Measurements from ENCODE around the gene PADI4. TPM values are rescaled to one million over a fixed set of nuclear protein-coding genes. Genes with fewer than 3 reads are reported as not detected.

PADI4 gene
- total RNA-seq (0.18 TPM), polyA plus RNA-seq (ENCODE audit: insufficient read depth in 1 of 8, insufficient read length in 8 of 8, low replicate concordance in 1 of 8) (1 to 10 TPM in 3 of 8 donors, under 1 TPM in 5; 0.45 to 1.7 (median 1.00) TPM)
- long read RNA-seq, donor 1: 0 reads
- long read RNA-seq, donor 2: 0 reads
- long read RNA-seq, donor 3: 0 reads
- long read RNA-seq, donor 4: 0 reads
- long read RNA-seq, donor 5: 0 reads
- long read RNA-seq, donor 6: 0 reads
- long read RNA-seq, donor 7: 0 reads
- long read RNA-seq, donor 8: 0 reads
- long read RNA-seq, donor 9: 0 reads
- long read RNA-seq, donor 10: 0 reads
- long read RNA-seq, donor 11: 0 reads

GRCh38 chr1:17307946-17308345 lies at the start of gene PADI4:
TSS of gene PADI4 (plus strand) at chr1:17308197. CDS start at chr1:17308223, 26 bp downstream.
- H3K36me3 ChIP-seq (ENCODE audit: control insufficient read depth, insufficient read depth, low read length): no peaks in the 10 kb centered on the region
- no peaks in the 10 kb centered on the region for H3K9me3 ChIP-seq (replicated peaks; ENCODE audit: control insufficient read depth, low read depth, low read length)
- no peak for DNase-seq
- H3K4me1 ChIP-seq (ENCODE audit: control insufficient read depth, insufficient read depth, low read length): no peaks in the 10 kb centered on the region
- H3K27ac ChIP-seq (ENCODE audit: low read length): no peak within 1 kb of the TSS
- WGBS (ENCODE audit: insufficient coverage): 61% methylated on average over 7 of the region's 8 CpGs
- H3K4me3 ChIP-seq (ENCODE audit: low read length): no peak within 1 kb of the TSS
- peaks cover 9% of the 10 kb centered on the region for H3K27me3 ChIP-seq (ENCODE audit: control insufficient read depth, insufficient read depth, low read length)

DNA sequence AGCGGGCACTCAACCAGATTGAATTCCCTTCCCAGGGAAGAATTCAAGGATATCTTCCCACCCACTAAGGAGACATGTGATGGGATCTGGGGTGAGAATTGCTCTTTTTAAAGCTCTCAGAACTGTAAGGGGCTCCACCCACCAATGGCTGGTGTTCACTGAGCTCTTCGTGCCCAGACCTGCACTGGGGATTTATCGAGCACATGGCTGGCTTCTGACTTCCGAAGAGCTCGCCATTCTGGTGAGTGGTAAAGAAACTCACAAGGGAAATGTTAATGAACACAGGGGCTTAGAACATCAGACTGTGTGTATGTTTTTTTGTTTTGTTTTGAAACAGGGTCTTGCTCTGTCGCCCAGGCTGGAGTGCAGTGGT lies 49.3 kb upstream of the PADI4 start:
- 62% methylated on average over 5 of the region's 6 CpGs for WGBS (ENCODE audit: insufficient coverage)
- Histone ChIP-seq H3K9me3 (replicated peaks; ENCODE audit: control insufficient read depth, low read depth, low read length) (no peaks in the 10 kb centered on the region), H3K36me3 (ENCODE audit: control insufficient read depth, insufficient read depth, low read length) (no peaks in the 10 kb centered on the region), H3K4me3 (ENCODE audit: low read length) (no peak overlapping the region), H3K27ac (ENCODE audit: low read length) (no peak overlapping the region), H3K27me3 (ENCODE audit: control insufficient read depth, insufficient read depth, low read length) (peaks cover 7% of the 10 kb centered on the region), H3K4me1 (ENCODE audit: control insufficient read depth, insufficient read depth, low read length) (no peaks in the 10 kb centered on the region)
- DNase-seq: no peak

- no peak for DNase-seq
- Histone ChIP-seq H3K27me3 (ENCODE audit: control insufficient read depth, insufficient read depth, low read length) (peaks cover 7% of the 10 kb centered on the region), H3K4me3 (ENCODE audit: low read length) (no peak overlapping the region), H3K9me3 (replicated peaks; ENCODE audit: control insufficient read depth, low read depth, low read length) (no peaks in the 10 kb centered on the region), H3K4me1 (ENCODE audit: control insufficient read depth, insufficient read depth, low read length) (no peaks in the 10 kb centered on the region), H3K27ac (ENCODE audit: low read length) (no peak overlapping the region), H3K36me3 (ENCODE audit: control insufficient read depth, insufficient read depth, low read length) (no peaks in the 10 kb centered on the region)
- WGBS (ENCODE audit: insufficient coverage): 72% methylated on average over 20 of the region's 24 CpGs
Measured at GRCh38 chr1:17259233-17259873, 48.6 kb upstream of the PADI4 start.

GRCh38 chr1:17260264-17260663 lies 47.7 kb upstream of the PADI4 start:
- DNase-seq: no peak
- 65% methylated on average over 6 of the region's 7 CpGs for whole genome bisulfite sequencing (ENCODE audit: insufficient coverage)
- Histone ChIP-seq H3K4me3 (ENCODE audit: low read length) (no peak overlapping the region), H3K36me3 (ENCODE audit: control insufficient read depth, insufficient read depth, low read length) (no peaks in the 10 kb centered on the region), H3K27me3 (ENCODE audit: control insufficient read depth, insufficient read depth, low read length) (peaks cover 7% of the 10 kb centered on the region), H3K27ac (ENCODE audit: low read length) (no peak overlapping the region), H3K9me3 (replicated peaks; ENCODE audit: control insufficient read depth, low read depth, low read length) (no peaks in the 10 kb centered on the region), H3K4me1 (ENCODE audit: control insufficient read depth, insufficient read depth, low read length) (no peaks in the 10 kb centered on the region)

DNA sequence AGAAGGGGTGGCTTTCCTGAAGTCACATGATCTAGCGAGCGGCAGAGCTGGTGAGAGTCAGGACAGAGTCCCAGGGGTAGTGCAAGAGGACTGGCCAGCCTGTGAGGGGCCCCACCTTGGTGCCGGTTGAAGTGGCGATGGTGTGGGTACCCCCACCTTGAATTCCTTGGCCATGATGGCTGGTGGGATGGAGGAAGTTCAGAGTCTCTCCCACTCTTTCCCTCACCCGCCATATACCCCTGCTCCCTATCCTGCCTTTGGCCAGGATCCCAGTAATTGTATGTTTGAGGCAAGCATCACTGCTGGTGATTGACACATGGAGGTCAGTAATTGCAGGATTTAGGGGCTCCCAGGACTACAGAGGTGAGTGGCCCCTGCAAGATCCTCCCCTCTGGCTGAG lies 47.3 kb upstream of the PADI4 start:
- Histone ChIP-seq H3K36me3 (ENCODE audit: control insufficient read depth, insufficient read depth, low read length) (no peaks in the 10 kb centered on the region), H3K27ac (ENCODE audit: low read length) (no peak overlapping the region), H3K4me1 (ENCODE audit: control insufficient read depth, insufficient read depth, low read length) (no peaks in the 10 kb centered on the region), H3K27me3 (ENCODE audit: control insufficient read depth, insufficient read depth, low read length) (peaks cover 7% of the 10 kb centered on the region), H3K9me3 (replicated peaks; ENCODE audit: control insufficient read depth, low read depth, low read length) (no peaks in the 10 kb centered on the region), H3K4me3 (ENCODE audit: low read length) (no peak overlapping the region)
- 68% methylated on average over 2 of the region's 5 CpGs for WGBS (ENCODE audit: insufficient coverage)
- DNase-seq: no peak

DNA sequence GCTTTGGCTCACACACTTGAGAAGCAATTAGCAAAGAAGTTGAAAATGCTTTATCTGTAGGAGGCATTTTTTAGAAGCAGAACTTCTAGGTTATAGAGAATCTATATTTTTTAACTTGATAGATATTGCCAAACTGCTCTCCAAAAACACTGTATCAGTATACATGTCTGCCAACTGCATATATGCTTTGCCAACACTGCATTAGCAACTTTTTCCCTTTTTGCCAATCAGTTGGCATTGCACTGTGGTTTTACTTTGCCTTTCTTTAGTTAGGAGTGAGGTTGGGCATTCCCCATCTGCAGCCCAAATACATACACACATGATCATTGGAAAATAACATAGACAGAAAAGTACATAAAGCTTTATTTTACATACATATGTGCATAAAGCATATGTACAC lies 44.1 kb upstream of the PADI4 start:
- Histone ChIP-seq H3K9me3 (replicated peaks; ENCODE audit: control insufficient read depth, low read depth, low read length) (no peaks in the 10 kb centered on the region), H3K36me3 (ENCODE audit: control insufficient read depth, insufficient read depth, low read length) (no peaks in the 10 kb centered on the region), H3K4me1 (ENCODE audit: control insufficient read depth, insufficient read depth, low read length) (no peaks in the 10 kb centered on the region), H3K27ac (ENCODE audit: low read length) (no peak overlapping the region), H3K27me3 (ENCODE audit: control insufficient read depth, insufficient read depth, low read length) (peaks cover 4% of the 10 kb centered on the region), H3K4me3 (ENCODE audit: low read length) (no peak overlapping the region)
- DNase-seq: no peak

DNA sequence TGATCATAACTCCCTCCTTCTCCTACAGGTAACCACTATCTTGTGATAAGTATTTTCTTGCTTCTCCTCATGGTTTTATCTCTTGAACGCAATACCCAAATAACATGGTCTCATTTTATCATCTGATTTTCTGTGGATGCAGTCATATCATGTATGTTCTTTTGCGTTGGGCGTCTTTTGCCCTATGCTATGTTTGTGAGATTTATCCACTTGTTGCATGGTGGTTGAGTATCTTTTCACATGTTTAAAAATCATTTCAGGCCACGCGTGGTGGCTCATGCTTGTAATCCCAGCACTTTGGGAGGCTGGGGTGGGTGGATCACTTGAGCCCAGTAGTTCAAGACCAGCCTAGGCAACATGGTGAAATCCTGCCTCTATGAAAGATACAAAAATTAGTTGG lies 43.5 kb upstream of the PADI4 start:
- Histone ChIP-seq H3K9me3 (replicated peaks; ENCODE audit: control insufficient read depth, low read depth, low read length) (no peaks in the 10 kb centered on the region), H3K27me3 (ENCODE audit: control insufficient read depth, insufficient read depth, low read length) (peaks cover 2% of the 10 kb centered on the region), H3K4me1 (ENCODE audit: control insufficient read depth, insufficient read depth, low read length) (no peaks in the 10 kb centered on the region), H3K27ac (ENCODE audit: low read length) (no peak overlapping the region), H3K4me3 (ENCODE audit: low read length) (no peak overlapping the region), H3K36me3 (ENCODE audit: control insufficient read depth, insufficient read depth, low read length) (no peaks in the 10 kb centered on the region)
- no peak for DNase-seq
- 30% methylated on average over 2 of the region's 5 CpGs for WGBS (ENCODE audit: insufficient coverage)

GRCh38 chr1:17265162-17265561 lies 42.8 kb upstream of the PADI4 start:
- H3K36me3 ChIP-seq (ENCODE audit: control insufficient read depth, insufficient read depth, low read length): no peaks in the 10 kb centered on the region
- no CpG with 5 or more reads among the region's 2 CpGs for WGBS (ENCODE audit: insufficient coverage)
- H3K9me3 ChIP-seq (replicated peaks; ENCODE audit: control insufficient read depth, low read depth, low read length): no peaks in the 10 kb centered on the region
- no peaks in the 10 kb centered on the region for H3K27me3 ChIP-seq (ENCODE audit: control insufficient read depth, insufficient read depth, low read length)
- no peak overlapping the region for H3K27ac ChIP-seq (ENCODE audit: low read length)
- no peak for DNase-seq
- H3K4me3 ChIP-seq (ENCODE audit: low read length): no peak overlapping the region
- H3K4me1 ChIP-seq (ENCODE audit: control insufficient read depth, insufficient read depth, low read length): no peaks in the 10 kb centered on the region

GRCh38 chr1:17265950-17266349 lies 42.0 kb upstream of the PADI4 start:
- WGBS (ENCODE audit: insufficient coverage): 74% methylated on average over 3 of the region's 4 CpGs
- no peak overlapping the region for H3K4me3 ChIP-seq (ENCODE audit: low read length)
- H3K4me1 ChIP-seq (ENCODE audit: control insufficient read depth, insufficient read depth, low read length): no peaks in the 10 kb centered on the region
- no peaks in the 10 kb centered on the region for H3K36me3 ChIP-seq (ENCODE audit: control insufficient read depth, insufficient read depth, low read length)
- H3K9me3 ChIP-seq (replicated peaks; ENCODE audit: control insufficient read depth, low read depth, low read length): no peaks in the 10 kb centered on the region
- H3K27ac ChIP-seq (ENCODE audit: low read length): no peak overlapping the region
- H3K27me3 ChIP-seq (ENCODE audit: control insufficient read depth, insufficient read depth, low read length): no peaks in the 10 kb centered on the region
- DNase-seq: no peak

DNA sequence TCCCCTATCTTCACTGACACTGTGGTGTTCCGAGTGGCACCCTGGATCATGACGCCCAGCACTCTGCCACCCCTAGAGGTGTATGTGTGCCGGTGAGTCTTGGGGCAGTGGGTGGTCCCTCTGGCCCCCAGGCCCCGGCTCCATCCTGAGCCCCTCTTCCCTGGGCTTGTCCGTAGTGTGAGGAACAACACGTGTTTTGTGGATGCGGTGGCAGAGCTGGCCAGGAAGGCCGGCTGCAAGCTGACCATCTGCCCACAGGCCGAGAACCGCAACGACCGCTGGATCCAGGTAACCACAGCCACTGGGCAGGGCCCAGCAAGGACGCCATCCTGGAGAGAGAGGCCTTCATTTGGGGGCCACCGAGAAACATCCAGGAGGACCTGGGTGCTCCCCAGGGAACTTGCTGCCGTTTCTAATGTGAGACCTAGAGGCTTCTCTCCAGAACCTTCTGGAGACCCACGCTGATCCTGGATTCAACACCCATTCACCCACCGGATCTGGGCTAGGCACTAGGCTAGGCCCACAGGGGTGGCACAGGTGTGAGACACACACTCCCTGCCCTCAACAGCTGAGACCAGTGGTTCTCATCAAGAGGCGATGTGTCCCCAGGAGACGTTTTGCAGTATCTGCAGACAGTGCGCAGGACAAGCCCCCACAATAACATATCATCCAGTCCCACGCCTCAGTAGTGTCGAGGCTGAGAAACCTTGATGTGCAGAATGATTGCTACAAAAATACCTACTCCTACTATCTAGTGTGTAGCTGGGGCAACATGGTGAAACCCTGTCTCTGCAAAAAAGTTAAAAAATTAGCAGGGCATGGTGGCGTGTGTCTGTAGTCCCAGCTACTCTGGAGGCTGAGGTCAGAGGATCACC lies 36.9 kb upstream of the PADI4 start:
- 80% methylated on average over 21 of the region's 23 CpGs for WGBS (ENCODE audit: insufficient coverage)
- no peak for DNase-seq
- no peak overlapping the region for H3K27ac ChIP-seq (ENCODE audit: low read length)
- no peak overlapping the region for H3K4me3 ChIP-seq (ENCODE audit: low read length)
- H3K9me3 ChIP-seq (replicated peaks; ENCODE audit: control insufficient read depth, low read depth, low read length): no peaks in the 10 kb centered on the region
- no peaks in the 10 kb centered on the region for H3K36me3 ChIP-seq (ENCODE audit: control insufficient read depth, insufficient read depth, low read length)
- H3K4me1 ChIP-seq (ENCODE audit: control insufficient read depth, insufficient read depth, low read length): no peaks in the 10 kb centered on the region
- H3K27me3 ChIP-seq (ENCODE audit: control insufficient read depth, insufficient read depth, low read length): peaks cover 2% of the 10 kb centered on the region
